HepG2 (cell line): ENCODE results near the gene FGFR3. TPM values are rescaled to one million over a fixed set of nuclear protein-coding genes. Genes with fewer than 3 reads are reported as not detected.
A peak's percentile ranks its signal among the peaks of the same experiment; 100 is the strongest.

Experiments used
- AKNA ChIP-seq: sonication (generic); formaldehyde crosslinking; IDR thresholded peaks from 2 replicates; pipeline ENCODE4 v1.4.0; 2020; ENCODE audit warnings: missing genetic modification reagents, borderline replicate concordance
- DPF2 ChIP-seq: sonication (generic); formaldehyde crosslinking; IDR thresholded peaks from 2 replicates; pipeline ENCODE4 v1.4.0; 2020; ENCODE audit warnings: mild to moderate bottlenecking, low read depth, missing genetic modification reagents, borderline replicate concordance
- FOXK1 ChIP-seq: sonication (generic); formaldehyde crosslinking; IDR thresholded peaks from 2 replicates; pipeline ENCODE4 v1.4.0; 2020; ENCODE audit warnings: low read depth, missing genetic modification reagents, borderline replicate concordance
- KLF11 ChIP-seq: IDR thresholded peaks from 2 replicates; pipeline ENCODE4 v1.6.1; 2016; ENCODE audit warnings: missing compliant biosample characterization
- MEIS2 ChIP-seq: sonication (generic); formaldehyde crosslinking; IDR thresholded peaks from 2 replicates; pipeline ENCODE4 v1.9.0; 2021; ENCODE audit warnings: mild to moderate bottlenecking, missing genetic modification reagents
- POLR2G ChIP-seq: fragments of 200-400 bp; formaldehyde crosslinking; IDR thresholded peaks from 2 replicates; pipeline ENCODE4 v1.6.1; 2018; ENCODE audit warnings: mild to moderate bottlenecking, low read depth, low read length, moderate library complexity
- SMAD9 ChIP-seq: sonication (generic); formaldehyde crosslinking; IDR thresholded peaks from 2 replicates; pipeline ENCODE4 v1.5.1; 2020; ENCODE audit warnings: mild to moderate bottlenecking, missing genetic modification reagents
- UBTF ChIP-seq: sonication (generic); formaldehyde crosslinking; IDR thresholded peaks from 2 replicates; pipeline ENCODE4 v1.4.0; 2020; ENCODE audit warnings: mild to moderate bottlenecking, missing genetic modification reagents
- ZC3H4 ChIP-seq: sonication (generic); formaldehyde crosslinking; IDR thresholded peaks from 2 replicates; pipeline ENCODE4 v1.4.0; 2020; ENCODE audit warnings: missing genetic modification reagents, borderline replicate concordance
- ZFX ChIP-seq: sonication (generic); formaldehyde crosslinking; IDR thresholded peaks from 2 replicates; pipeline ENCODE4 v1.4.0; 2020; ENCODE audit warnings: mild to moderate bottlenecking, low read depth, missing genetic modification reagents, moderate library complexity
- ZNF496 ChIP-seq: sonication (generic); formaldehyde crosslinking; IDR thresholded peaks from 2 replicates; pipeline ENCODE4 v1.8.1; 2023; ENCODE audit warnings: mild to moderate bottlenecking, moderate library complexity, missing genetic modification reagents; ENCODE audit not compliant: insufficient replicate concordance
- ZNF790 ChIP-seq: sonication (generic); formaldehyde crosslinking; IDR thresholded peaks from 2 replicates; pipeline ENCODE4 v1.8.0; 2022; ENCODE audit warnings: missing genetic modification reagents, mild to moderate bottlenecking, borderline replicate concordance
- polyA plus RNA-seq, 8 experiments: library from polyadenylated mRNA; depleted of rRNA in 3 of 8; stranded (reverse) in 7 of 8; unstranded in 1 of 8; fragments of >200 nt; fragmentation: Illumina TruSeq in 4 of 8; extraction: Trizol in 4 of 8; gene quantifications; 2 replicates each; pipeline versions ENCODE4 v1.2.1 to v1.2.3, GENCODE V29; 2011 to 2016; ENCODE audit warnings: low read depth in 4 of 8, missing spikeins in 1 of 8, mixed read lengths in 1 of 8; ENCODE audit not compliant: insufficient read depth in 1 of 8
- total RNA-seq, 5 experiments: library from RNA; depleted of rRNA; stranded (reverse); fragments of >200 nt; fragmentation: Illumina TruSeq; extraction: Trizol; gene quantifications; 2 replicates each; pipeline ENCODE4 v1.2.3, GENCODE V29; 2016; ENCODE audit warnings: low read depth in 1 of 5
- TF ChIP-seq, protein P1 (sequence below): sonication (generic); formaldehyde crosslinking; IDR thresholded peaks from 2 replicates; pipeline ENCODE4 v1.5.1; 2020; ENCODE audit warnings: mild to moderate bottlenecking, missing genetic modification reagents, moderate library complexity
- TF ChIP-seq, protein P2 (sequence below): sonication (generic); formaldehyde crosslinking; IDR thresholded peaks from 2 replicates; pipeline ENCODE4 v1.9.0; 2022; ENCODE audit warnings: missing genetic modification reagents, mild to moderate bottlenecking, borderline replicate concordance

Gene FGFR3
- total and polyA plus RNA-seq, 2 of the 13 experiments (the other 11 are each of a cell fraction or from before 2014, with no cell fraction given): 103 to 109 TPM

DNA sequence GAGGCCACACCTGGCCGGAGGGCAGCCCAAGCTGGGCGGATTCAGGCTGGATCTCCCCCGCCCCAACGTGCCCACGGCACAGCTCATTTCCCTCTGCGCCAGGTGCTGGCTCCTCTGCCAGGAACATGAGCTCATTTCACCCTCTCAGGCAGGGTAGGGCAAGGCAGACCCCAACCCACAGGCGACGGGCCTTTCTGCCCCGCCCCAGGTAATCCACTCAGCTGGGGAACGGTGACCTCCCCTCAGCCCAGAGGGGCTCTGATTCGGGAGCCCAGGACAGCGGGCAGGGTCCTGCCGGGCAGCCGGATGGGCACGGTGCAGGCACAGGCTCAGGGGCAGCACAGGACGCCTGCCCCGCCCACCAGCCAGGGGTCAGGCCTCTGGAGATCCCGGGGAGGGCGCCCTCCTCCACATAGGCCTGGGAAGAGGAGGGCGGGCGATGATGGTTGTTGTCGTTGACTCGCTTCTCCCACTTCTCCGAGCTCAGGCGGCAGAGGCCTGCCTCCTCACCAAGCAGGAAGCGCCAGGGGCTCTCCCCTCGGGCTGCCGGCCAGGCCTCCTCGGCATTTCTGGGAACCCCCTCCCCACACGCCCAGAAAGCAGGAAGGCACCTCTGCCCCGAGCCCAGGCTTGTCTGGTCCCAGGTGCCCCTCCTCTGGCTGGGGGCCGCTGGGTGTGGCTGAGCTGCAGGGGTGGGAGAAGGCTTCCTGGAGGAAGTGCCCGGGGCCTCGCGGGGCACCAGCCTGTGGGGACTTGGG is 40.6 kb upstream of the FGFR3 start (continued):
- TF ChIP-seq, protein P1, sequence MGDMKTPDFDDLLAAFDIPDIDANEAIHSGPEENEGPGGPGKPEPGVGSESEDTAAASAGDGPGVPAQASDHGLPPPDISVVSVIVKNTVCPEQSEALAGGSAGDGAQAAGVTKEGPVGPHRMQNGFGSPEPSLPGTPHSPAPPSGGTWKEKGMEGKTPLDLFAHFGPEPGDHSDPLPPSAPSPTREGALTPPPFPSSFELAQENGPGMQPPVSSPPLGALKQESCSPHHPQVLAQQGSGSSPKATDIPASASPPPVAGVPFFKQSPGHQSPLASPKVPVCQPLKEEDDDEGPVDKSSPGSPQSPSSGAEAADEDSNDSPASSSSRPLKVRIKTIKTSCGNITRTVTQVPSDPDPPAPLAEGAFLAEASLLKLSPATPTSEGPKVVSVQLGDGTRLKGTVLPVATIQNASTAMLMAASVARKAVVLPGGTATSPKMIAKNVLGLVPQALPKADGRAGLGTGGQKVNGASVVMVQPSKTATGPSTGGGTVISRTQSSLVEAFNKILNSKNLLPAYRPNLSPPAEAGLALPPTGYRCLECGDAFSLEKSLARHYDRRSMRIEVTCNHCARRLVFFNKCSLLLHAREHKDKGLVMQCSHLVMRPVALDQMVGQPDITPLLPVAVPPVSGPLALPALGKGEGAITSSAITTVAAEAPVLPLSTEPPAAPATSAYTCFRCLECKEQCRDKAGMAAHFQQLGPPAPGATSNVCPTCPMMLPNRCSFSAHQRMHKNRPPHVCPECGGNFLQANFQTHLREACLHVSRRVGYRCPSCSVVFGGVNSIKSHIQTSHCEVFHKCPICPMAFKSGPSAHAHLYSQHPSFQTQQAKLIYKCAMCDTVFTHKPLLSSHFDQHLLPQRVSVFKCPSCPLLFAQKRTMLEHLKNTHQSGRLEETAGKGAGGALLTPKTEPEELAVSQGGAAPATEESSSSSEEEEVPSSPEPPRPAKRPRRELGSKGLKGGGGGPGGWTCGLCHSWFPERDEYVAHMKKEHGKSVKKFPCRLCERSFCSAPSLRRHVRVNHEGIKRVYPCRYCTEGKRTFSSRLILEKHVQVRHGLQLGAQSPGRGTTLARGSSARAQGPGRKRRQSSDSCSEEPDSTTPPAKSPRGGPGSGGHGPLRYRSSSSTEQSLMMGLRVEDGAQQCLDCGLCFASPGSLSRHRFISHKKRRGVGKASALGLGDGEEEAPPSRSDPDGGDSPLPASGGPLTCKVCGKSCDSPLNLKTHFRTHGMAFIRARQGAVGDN (CRISPR knock-in tag): peak; percentile 77
- TF ChIP-seq POLR2G (peak; percentile 41; the same call in 1 of the 2 replicates), ZFX (peak; percentile 69), UBTF (CRISPR knock-in tag) (peak; percentile 46; the same call in 1 of the 2 replicates), AKNA (no peak), KLF11 (peak; percentile 31; the same call in 1 of the 2 replicates), SMAD9 (CRISPR knock-in tag) (0 out of 2 replicates have a peak, but pooled peaks have one; percentile 39), ZC3H4 (CRISPR knock-in tag) (0 out of 2 replicates have a peak, but pooled peaks have one; percentile 15), DPF2 (CRISPR knock-in tag) (no peak), ZNF496 (CRISPR knock-in tag) (no peak), FOXK1 (CRISPR knock-in tag) (no peak), ZNF790 (CRISPR knock-in tag) (peak; percentile 60; the same call in 1 of the 2 replicates), MEIS2 (CRISPR knock-in tag) (no peak)
- TF ChIP-seq, protein P2, sequence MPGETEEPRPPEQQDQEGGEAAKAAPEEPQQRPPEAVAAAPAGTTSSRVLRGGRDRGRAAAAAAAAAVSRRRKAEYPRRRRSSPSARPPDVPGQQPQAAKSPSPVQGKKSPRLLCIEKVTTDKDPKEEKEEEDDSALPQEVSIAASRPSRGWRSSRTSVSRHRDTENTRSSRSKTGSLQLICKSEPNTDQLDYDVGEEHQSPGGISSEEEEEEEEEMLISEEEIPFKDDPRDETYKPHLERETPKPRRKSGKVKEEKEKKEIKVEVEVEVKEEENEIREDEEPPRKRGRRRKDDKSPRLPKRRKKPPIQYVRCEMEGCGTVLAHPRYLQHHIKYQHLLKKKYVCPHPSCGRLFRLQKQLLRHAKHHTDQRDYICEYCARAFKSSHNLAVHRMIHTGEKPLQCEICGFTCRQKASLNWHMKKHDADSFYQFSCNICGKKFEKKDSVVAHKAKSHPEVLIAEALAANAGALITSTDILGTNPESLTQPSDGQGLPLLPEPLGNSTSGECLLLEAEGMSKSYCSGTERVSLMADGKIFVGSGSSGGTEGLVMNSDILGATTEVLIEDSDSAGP (CRISPR knock-in tag): peak; percentile 41
